ENCODE measurements around the gene PTPRM.

PTPRM gene

GRCh38 chr18:8107426-8107825, 540.3 kb downstream of the PTPRM start:
- DNase-seq (ENCODE audit: low read depth in 2 of 2) = no peak

GRCh38 chr18:8114480-8114879, 547.4 kb downstream of the PTPRM start:
- no peak for DNase-seq (ENCODE audit: low read depth in 2 of 2)

DNA sequence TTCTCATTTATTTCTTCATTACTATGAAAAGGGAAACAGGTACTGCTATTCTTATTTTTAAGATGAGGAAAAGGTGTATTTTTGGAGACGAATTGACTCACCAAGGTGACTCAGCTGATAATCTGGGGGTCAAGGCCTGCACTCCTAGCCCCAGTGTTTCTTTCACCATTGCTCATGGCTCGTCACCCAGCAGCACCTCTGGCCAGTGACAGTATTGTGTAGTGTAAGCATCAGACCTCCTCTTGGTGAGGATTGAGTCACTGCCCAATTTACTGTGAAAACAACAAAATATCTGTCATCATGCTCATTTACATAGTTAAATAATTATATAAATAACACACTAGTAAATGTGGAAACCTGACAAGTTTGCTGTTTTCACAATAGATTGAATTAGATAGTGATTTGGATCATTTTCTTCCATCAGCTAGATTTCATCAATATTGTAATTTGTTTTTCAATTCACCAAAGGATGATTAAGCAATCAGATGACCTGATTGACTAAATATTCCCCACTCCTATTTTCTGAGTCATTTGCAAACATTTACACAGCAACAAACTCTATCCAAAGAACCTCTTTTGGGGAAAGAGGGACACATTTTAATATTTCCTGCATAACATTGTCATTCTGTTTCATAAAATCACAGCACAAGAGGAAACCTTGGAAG, 549.4 kb downstream of the PTPRM start:
- no peak for DNase-seq (ENCODE audit: low read depth in 2 of 2)

GRCh38 chr18:8117006-8117371, 549.9 kb downstream of the PTPRM start:
- no peak for DNase-seq (ENCODE audit: low read depth in 2 of 2)

- DNase-seq (ENCODE audit: low read depth in 2 of 2) = no peak
These were observed 554.0 kb downstream of the PTPRM start for GRCh38 chr18:8121101-8121500.

- no peak for DNase-seq (ENCODE audit: low read depth in 2 of 2)
These were observed 554.9 kb downstream of the PTPRM start for GRCh38 chr18:8121942-8122480.

- DNase-seq (ENCODE audit: low read depth in 2 of 2) = no peak
These were observed 557.4 kb downstream of the PTPRM start for GRCh38 chr18:8124232-8125146.

GRCh38 chr18:8130096-8130495, 563.0 kb downstream of the PTPRM start:
- DNase-seq (ENCODE audit: low read depth in 2 of 2) = no peak

- DNase-seq (ENCODE audit: low read depth in 2 of 2) = no peak
These were observed 565.9 kb downstream of the PTPRM start for GRCh38 chr18:8133032-8133431.

GRCh38 chr18:8133888-8134287, 566.8 kb downstream of the PTPRM start:
- DNase-seq (ENCODE audit: low read depth in 2 of 2) = no peak

- no peak for DNase-seq (ENCODE audit: low read depth in 2 of 2)
These were observed 572.0 kb downstream of the PTPRM start for GRCh38 chr18:8139127-8139527.

GRCh38 chr18:8139891-8140406, 572.8 kb downstream of the PTPRM start:
- DNase-seq (ENCODE audit: low read depth in 2 of 2) = no peak

- no peak for DNase-seq (ENCODE audit: low read depth in 2 of 2)
These were observed 573.9 kb downstream of the PTPRM start for GRCh38 chr18:8140841-8141501.

- no peak for DNase-seq (ENCODE audit: low read depth in 2 of 2)
These were observed 575.1 kb downstream of the PTPRM start for GRCh38 chr18:8142131-8142711.

GRCh38 chr18:8142932-8143331, 575.8 kb downstream of the PTPRM start:
- no peak for DNase-seq (ENCODE audit: low read depth in 2 of 2)

DNA sequence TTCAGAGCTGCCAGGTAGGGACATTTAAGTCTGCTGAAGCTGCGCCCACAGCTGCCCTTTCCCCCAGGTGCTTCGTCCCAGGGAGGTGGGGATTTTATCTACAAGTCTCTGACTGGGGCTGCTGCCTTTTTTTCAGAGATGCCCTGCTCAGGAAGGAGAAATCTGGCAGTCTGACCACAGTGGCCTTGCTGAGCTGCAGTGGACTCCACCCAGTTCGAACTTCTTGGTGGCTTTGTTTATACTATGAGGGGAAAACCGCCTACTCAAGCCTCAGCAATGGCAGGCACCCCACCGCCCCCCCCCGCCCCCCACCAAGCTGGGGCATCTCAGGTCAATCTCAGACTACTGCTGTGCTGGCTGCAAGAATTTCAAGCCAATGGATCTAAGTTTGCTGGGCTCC, 584.1 kb downstream of the PTPRM start:
- no peak for DNase-seq (ENCODE audit: low read depth in 2 of 2)

DNA sequence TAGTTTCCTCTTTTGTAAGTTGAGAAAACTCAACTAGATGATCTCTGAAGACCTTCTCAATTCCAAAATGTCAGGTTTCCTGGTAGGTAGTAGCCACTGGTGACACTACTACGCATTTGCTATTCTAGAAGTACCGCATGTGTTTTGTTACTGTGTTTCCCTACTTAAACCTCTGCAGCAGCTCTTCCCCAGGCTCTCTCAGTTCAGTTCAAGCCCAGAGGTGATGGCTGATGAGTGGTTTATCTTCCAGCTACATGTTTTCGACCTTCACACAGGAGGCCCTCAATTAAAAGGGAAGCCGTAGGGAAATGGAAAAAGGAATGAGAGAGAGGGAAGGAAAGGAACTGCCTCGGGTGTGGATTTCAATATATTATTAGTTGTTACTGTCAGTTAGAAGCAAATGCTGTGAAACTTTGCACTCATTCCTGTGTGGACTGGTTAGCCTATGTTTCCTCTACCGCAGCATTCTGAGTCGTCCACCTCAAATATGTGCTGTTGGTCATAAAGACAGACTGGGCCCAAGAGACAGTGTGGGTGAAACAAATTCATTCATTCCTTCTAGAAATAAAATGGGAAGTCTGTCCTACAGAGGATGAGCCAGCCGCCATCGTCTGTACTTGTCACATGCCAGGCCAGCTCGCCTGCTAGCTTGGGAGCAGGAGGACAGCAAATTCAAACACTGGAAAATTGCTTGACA, 586.9 kb downstream of the PTPRM start:
- DNase-seq (ENCODE audit: low read depth in 2 of 2) = peak; percentile 46 to 49

GRCh38 chr18:8162802-8163201, 595.7 kb downstream of the PTPRM start:
- no peak for DNase-seq (ENCODE audit: low read depth in 2 of 2)

DNA sequence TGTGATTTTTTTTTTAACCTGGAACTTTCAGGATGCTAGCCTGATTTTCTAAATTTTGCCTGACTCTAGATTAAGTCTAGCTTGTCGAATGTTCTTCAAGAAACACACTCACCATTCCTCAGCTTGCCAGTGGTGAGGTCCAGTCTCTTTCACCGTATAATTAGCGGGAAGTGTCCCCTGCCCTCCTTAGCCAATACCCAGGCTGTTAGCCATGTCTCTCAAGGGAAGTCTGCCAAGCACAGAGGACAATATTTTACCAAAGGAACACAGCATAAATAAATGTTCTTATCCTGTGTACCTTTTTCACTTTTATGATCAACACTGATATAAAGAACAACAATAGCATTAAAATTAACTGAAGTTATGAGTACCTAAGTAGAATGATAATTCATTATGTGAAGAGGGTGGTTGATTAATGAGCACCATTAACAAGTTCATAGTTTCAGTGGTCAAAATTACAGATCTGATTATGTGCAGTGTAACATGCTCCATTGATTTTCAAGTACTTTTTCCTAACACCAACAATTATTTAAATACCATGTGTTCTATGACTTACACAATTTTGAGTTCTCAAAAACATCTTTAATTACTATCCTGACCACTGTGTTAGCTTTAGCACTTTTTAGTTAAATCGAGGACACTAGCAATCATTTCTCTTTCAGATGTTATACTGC, 596.3 kb downstream of the PTPRM start:
- DNase-seq (ENCODE audit: low read depth in 2 of 2) = no peak

- no peak for DNase-seq (ENCODE audit: low read depth in 2 of 2)
These were observed 598.0 kb downstream of the PTPRM start for GRCh38 chr18:8165095-8165494.

DNA sequence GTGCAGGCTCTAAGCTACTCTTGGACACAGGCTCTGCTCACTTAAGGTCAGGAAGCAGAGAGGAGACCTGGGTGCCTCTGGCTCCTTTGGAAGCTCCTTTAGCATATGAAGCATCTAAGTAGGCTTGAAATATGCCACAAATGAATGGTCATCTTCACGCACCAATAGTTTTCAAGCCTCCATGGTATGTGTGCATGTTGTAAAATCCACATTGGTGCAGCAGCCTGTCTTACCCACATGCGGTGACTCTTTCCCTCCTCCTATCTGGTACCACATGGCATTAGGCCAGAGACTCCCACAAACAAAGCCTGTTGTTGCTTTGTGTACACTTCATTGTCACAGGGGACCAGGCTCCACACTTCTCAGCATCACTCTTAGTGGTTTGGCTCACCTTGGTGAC, 599.9 kb downstream of the PTPRM start:
- DNase-seq (ENCODE audit: low read depth in 2 of 2) = no peak

All from fibroblast of skin of left biceps (primary cell).